ENCODE results near the gene CNEP1R1.

DNA sequence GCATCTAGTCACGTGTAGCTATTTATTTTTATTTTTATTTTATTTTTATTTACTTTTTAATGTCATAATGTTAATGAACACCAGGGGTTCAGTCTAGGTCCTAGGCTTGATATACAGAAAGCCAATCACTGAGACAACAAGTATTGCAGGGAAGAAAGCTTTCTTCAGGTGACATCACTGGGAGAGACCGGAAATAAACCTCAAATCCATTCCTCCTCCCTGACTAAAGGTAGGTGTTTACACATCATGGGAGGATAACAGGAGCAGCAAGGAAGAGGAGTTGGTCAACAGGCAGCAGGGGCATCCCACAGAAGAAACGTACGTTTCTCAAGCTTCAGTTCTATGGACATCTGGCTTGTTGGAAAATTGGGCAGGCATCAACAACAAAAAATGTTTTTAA, 31.2 kb downstream of the CNEP1R1 start:
- TF ChIP-seq, protein P1, sequence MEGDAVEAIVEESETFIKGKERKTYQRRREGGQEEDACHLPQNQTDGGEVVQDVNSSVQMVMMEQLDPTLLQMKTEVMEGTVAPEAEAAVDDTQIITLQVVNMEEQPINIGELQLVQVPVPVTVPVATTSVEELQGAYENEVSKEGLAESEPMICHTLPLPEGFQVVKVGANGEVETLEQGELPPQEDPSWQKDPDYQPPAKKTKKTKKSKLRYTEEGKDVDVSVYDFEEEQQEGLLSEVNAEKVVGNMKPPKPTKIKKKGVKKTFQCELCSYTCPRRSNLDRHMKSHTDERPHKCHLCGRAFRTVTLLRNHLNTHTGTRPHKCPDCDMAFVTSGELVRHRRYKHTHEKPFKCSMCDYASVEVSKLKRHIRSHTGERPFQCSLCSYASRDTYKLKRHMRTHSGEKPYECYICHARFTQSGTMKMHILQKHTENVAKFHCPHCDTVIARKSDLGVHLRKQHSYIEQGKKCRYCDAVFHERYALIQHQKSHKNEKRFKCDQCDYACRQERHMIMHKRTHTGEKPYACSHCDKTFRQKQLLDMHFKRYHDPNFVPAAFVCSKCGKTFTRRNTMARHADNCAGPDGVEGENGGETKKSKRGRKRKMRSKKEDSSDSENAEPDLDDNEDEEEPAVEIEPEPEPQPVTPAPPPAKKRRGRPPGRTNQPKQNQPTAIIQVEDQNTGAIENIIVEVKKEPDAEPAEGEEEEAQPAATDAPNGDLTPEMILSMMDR (IDR thresholded peaks at IDR 0.05): no peak
- no peak for TF ChIP-seq EZH2 (IDR thresholded peaks at IDR 0.05; ENCODE audit: borderline replicate concordance, insufficient read depth, low read depth, low read length, poor library complexity, severe bottlenecking)
